SU-DHL-6 (cell line): ENCODE results near the gene CLINT1.

Experiments
- H2AFZ ChIP-seq: fragments of 200-600 bp; sonication (generic); 2 replicates; pipeline ENCODE4 v1.6.1; 2014; ENCODE audit warnings: low read depth, mild to moderate bottlenecking, moderate library complexity, mixed read lengths, antibody characterized with exemption, low read length; ENCODE audit not compliant: severe bottlenecking
- H3F3A ChIP-seq: fragments of 200-600 bp; shearing (Covaris generic); 2 replicates; pipeline ENCODE4 v1.6.0; 2016; ENCODE audit warnings: antibody characterized with exemption, mild to moderate bottlenecking; ENCODE audit not compliant: insufficient read depth
- H3K27ac ChIP-seq: fragments of 200-600 bp; sonication (generic); 2 replicates; pipeline ENCODE4 v1.5.1; 2016; ENCODE audit warnings: low read depth, mild to moderate bottlenecking, low read length, moderate library complexity, mixed read lengths
- H3K27me3 ChIP-seq: fragments of 200-600 bp; sonication (generic), shearing (Covaris generic); 2 replicates; pipeline ENCODE4 v1.6.0; 2014; ENCODE audit warnings: mild to moderate bottlenecking, low read length
- H3K36me3 ChIP-seq: fragments of 200-600 bp; sonication (generic); 2 replicates; pipeline ENCODE4 v1.6.1; 2014; ENCODE audit warnings: mild to moderate bottlenecking, low read length, mixed read lengths
- H3K4me2 ChIP-seq: fragments of 300-600, 200-600 bp; shearing (Covaris generic), sonication (generic); 2 replicates; pipeline ENCODE4 v1.6.0; 2014; ENCODE audit warnings: low read length, low read depth, mild to moderate bottlenecking; ENCODE audit not compliant: poor library complexity, severe bottlenecking
- H3K4me3 ChIP-seq: fragments of 200-600 bp; sonication (generic); 2 replicates; pipeline ENCODE4 v1.5.1; 2014; ENCODE audit warnings: antibody characterized with exemption, low read length, mild to moderate bottlenecking, mixed read lengths; ENCODE audit not compliant: insufficient read depth, poor library complexity, severe bottlenecking
- H3K79me2 ChIP-seq: fragments of 200-600 bp; sonication (generic); 2 replicates; pipeline ENCODE4 v1.6.1; 2014; ENCODE audit warnings: mild to moderate bottlenecking, low read length, moderate library complexity; ENCODE audit not compliant: insufficient read depth
- H3K9ac ChIP-seq: fragments of 200-600 bp; sonication (generic); 2 replicates; pipeline ENCODE4 v1.7.0; 2014; ENCODE audit warnings: mild to moderate bottlenecking, low read length
- H3K9me2 ChIP-seq: fragments of 200-600 bp; sonication (generic); replicated peaks from 2 replicates; pipeline ENCODE4 v1.6.1; 2014; ENCODE audit warnings: low read length; ENCODE audit not compliant: insufficient read depth
- H3K9me3 ChIP-seq: fragments of 200-600 bp; sonication (generic); 2 replicates; pipeline ENCODE4 v1.6.1; 2014; ENCODE audit warnings: low read length, mixed read lengths; ENCODE audit not compliant: insufficient read depth
- H4K20me1 ChIP-seq: fragments of 200-600 bp; sonication (generic); 2 replicates; pipeline ENCODE4 v1.6.1; 2014; ENCODE audit warnings: low read depth, mild to moderate bottlenecking, antibody characterized with exemption, low read length, moderate library complexity, mixed read lengths
- EZH2phosphoT487 ChIP-seq: fragments of 200-600 bp; sonication (generic), shearing (Covaris generic); conservative IDR thresholded peaks from 2 replicates; pipeline ENCODE4 v1.6.1; 2018; ENCODE audit warnings: mild to moderate bottlenecking, antibody characterized with exemption, low read length, moderate library complexity, mixed read lengths
- TF ChIP-seq, protein P1 (sequence below): fragments of 200-600 bp; sonication (generic); IDR thresholded peaks from one replicate; pipeline ENCODE4 v1.5.1; 2017; ENCODE audit warnings: antibody characterized with exemption, mild to moderate bottlenecking, low read length, moderate library complexity; ENCODE audit not compliant: insufficient read depth, poor library complexity, severe bottlenecking

CLINT1 gene

DNA sequence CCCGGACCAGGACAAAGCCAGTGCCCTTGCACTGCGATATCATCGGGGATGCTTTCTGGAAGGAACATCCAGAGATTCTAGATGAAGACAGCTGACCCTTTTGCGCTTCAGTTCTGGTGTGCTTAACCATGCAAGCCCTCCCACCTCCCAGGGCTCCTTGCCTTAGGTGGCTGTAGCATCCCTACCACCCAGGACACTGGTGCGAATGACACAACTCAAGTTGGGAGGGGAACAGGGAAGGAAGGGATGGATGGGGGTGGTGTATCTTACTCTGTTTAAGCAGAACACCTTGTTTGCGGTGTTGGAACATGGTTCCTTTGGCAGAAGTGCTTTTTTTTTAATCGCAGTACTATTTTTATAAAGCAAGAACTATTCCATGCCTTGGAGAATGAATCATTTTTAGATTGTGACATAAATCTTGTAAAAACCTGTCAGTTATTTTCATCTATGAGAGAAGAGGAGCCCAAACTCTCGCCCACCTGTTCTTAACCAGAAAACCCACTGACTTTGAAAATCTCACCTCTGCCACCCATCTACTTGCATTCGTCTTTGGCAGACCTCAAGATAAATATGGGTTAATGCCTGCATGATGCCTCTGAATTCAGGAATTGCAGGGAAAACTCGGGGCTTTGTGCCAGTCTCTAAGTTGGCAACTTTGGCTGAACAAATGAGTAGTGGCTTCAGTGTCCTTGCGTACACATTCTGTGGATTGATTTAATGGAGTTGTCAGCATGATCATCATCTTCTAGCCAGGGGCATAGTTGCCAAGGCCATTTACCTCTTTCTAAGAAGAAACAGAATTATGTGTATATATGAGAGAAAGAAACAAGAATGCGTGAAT is 119.3 kb downstream of the CLINT1 start:
- Histone ChIP-seq H3K27ac (no peak overlapping the region), H3K79me2 (peaks cover 6% of the 10 kb centered on the region; the same call in 1 of the 2 replicates), H3K9me3 (no peaks in the 10 kb centered on the region), H3K27me3 (no peaks in the 10 kb centered on the region), H4K20me1 (no peaks in the 10 kb centered on the region), H3K36me3 (peaks cover 33% of the 10 kb centered on the region), H3K9me2 (no peaks in the 10 kb centered on the region), H3F3A (peaks cover 25% of the 10 kb centered on the region; the same call in 1 of the 2 replicates), H3K4me3 (no peak overlapping the region), H3K4me2 (no peak overlapping the region), H2AFZ (no peak overlapping the region), H3K9ac (no peak overlapping the region)
- TF ChIP-seq, protein P1, sequence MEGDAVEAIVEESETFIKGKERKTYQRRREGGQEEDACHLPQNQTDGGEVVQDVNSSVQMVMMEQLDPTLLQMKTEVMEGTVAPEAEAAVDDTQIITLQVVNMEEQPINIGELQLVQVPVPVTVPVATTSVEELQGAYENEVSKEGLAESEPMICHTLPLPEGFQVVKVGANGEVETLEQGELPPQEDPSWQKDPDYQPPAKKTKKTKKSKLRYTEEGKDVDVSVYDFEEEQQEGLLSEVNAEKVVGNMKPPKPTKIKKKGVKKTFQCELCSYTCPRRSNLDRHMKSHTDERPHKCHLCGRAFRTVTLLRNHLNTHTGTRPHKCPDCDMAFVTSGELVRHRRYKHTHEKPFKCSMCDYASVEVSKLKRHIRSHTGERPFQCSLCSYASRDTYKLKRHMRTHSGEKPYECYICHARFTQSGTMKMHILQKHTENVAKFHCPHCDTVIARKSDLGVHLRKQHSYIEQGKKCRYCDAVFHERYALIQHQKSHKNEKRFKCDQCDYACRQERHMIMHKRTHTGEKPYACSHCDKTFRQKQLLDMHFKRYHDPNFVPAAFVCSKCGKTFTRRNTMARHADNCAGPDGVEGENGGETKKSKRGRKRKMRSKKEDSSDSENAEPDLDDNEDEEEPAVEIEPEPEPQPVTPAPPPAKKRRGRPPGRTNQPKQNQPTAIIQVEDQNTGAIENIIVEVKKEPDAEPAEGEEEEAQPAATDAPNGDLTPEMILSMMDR = no peak

DNA sequence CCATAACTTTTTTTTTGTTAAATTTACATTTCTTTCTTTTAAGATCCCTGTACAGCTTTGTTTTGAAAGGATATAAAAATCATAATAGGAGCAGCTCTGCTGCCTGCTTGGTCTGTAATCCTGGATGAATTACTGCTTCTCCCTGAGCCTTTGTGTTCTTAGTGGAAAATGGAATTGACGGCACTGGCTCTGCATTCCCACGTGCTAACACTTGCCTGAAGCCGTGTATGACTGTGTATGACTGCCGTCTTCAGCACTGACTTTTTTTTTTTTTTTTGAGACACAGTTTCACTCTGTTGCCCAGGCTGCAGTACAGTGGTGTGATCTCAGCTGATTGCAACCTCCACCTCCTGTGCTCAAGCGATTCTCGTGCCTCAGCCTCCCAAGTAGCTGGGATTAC is 123.0 kb downstream of the CLINT1 start:
- H4K20me1 ChIP-seq = no peaks in the 10 kb centered on the region
- no peaks in the 10 kb centered on the region for H3K9me3 ChIP-seq
- no peaks in the 10 kb centered on the region for H3K79me2 ChIP-seq
- no peak overlapping the region for H2AFZ ChIP-seq
- H3K36me3 ChIP-seq = peaks cover 39% of the 10 kb centered on the region
- no peaks in the 10 kb centered on the region for H3K9me2 ChIP-seq
- no peak overlapping the region for H3K4me2 ChIP-seq
- no peak for TF ChIP-seq EZH2phosphoT487
- TF ChIP-seq, protein P1 = no peak
- H3F3A ChIP-seq = peaks cover 18% of the 10 kb centered on the region; the same call in 1 of the 2 replicates
- H3K4me3 ChIP-seq = no peak overlapping the region
- H3K9ac ChIP-seq = no peak overlapping the region
- H3K27me3 ChIP-seq = no peaks in the 10 kb centered on the region
- H3K27ac ChIP-seq = no peak overlapping the region
